Psoas muscle (tissue), 8 donors: ENCODE data around the gene SPATS2L. TPM values are rescaled to one million over a fixed set of nuclear protein-coding genes. Genes with fewer than 3 reads are reported as not detected.

Experiments used
- ATAC-seq, 4 donors: fragments of 200-7000 bp; cut with Tn5 transposase; one replicate each; pipeline ENCODE4 v1.9.1; 2020; ENCODE audit warnings: moderate library complexity in 3 of 4, mild to moderate bottlenecking in 2 of 4
- DNase-seq, 2 donors: peaks; one replicate each; pipeline ENCODE4 v3.0.0-alpha.2; 2020
- H3K27ac ChIP-seq: fragments of 200-600 bp; one replicate; pipeline ENCODE4 v1.8.0; 2022
- H3K27me3 ChIP-seq, 3 donors: fragments of 200-600 bp in 1 of 3; one replicate each; pipeline versions ENCODE4 v1.6.1 to v1.8.0; 2013 to 2022; ENCODE audit warnings: low read length in 2 of 3, mild to moderate bottlenecking in 2 of 3, moderate library complexity in 1 of 3; ENCODE audit not compliant: insufficient read depth in 3 of 3
- H3K36me3 ChIP-seq, 2 donors: fragments of 200-600 bp in 1 of 2; one replicate each; pipeline versions ENCODE4 v1.6.1 to v1.8.0; 2013 to 2022; ENCODE audit warnings: low read depth in 1 of 2, mild to moderate bottlenecking in 1 of 2, moderate library complexity in 1 of 2; ENCODE audit not compliant: insufficient read depth in 1 of 2
- H3K4me1 ChIP-seq: fragments of 200-600 bp; one replicate; pipeline ENCODE4 v1.8.0; 2022
- H3K4me3 ChIP-seq: fragments of 200-600 bp; one replicate; pipeline ENCODE4 v1.8.0; 2022; ENCODE audit warnings: mild to moderate bottlenecking
- H3K9me3 ChIP-seq: fragments of 200-600 bp; one replicate; pipeline ENCODE4 v1.8.0; 2022
- WGBS, 3 donors: extraction: QIAGEN DNeasy Blood & Tissue Kit; methylation state at CpG; one replicate each; pipeline versions ENCODE4 v1.1.6 to v1.1.7; 2013; 5-methylcytosine and 5-hydroxymethylcytosine counted together
- intact Hi-C, 2 donors: fragments of 100-400 bp; cut with DNase I; formaldehyde crosslinking; loops; one replicate each; pipeline versions ENCODE4 v1.11.0 to v1.14.2; 2022
- polyA plus RNA-seq, 3 donors: library from polyadenylated mRNA; stranded (reverse); fragments of 200-250 nt; gene quantifications; one replicate each; pipeline ENCODE4 v1.2.3, GENCODE V29; 2013
- total RNA-seq, 4 donors: library from RNA; stranded (reverse); fragmentation: NEBNext Ultra II Directional in 2 of 4; extraction: Animal tissue kit (Norgen Biotek cat#: 25700) in 2 of 4; gene quantifications; one replicate each; pipeline versions ENCODE4 v1.2.1 to v1.2.4, GENCODE V29; 2021 to 2023
- TF ChIP-seq, protein P1 (sequence below): fragments of 200-600 bp; IDR thresholded peaks from one replicate; pipeline ENCODE4 v1.8.0; 2022; ENCODE audit warnings: antibody characterized with exemption
- donor health status: healthy with polysubstance abuse.
- donor health status: DM: no; HTN: no; CAD: no; lungs with moderate emphysema.
- donor health status: Bipolar disorder and iron deficiency.
- donor health status: healthy.
- donor health status: DM: yes; HTN: yes; CAD: no.
- donor health status: DM: no; HTN: no; CAD: no.
- donor health status: DM: no; HTN: no; CAD: no.
- donor health status: DM: yes; HTN: yes; CAD: no.

The SPATS2L gene
- total and polyA plus RNA-seq, 7 donors: 34.2 to 286 (median 60.2) TPM

DNA sequence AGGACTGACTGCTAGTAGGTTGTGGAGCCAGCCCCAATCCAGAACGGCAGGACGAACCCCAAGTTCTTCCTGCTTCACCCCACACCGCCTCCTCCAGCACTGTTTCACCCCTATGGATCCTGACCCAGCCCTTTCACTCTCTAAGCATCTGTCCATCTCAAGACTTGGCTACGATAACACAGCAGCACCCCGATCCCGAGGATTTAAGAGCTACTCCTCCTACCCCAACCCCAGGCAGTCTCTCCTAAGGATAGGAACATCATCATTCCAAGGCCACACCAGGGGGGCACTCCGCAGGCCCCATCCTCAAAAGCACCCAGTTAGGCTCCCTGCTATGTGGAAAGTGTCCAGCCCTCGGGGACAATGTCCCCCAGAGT lies 202.7 kb downstream of the SPATS2L start:
- H3K4me3 ChIP-seq: peak overlapping the region; percentile 66
- H3K4me1 ChIP-seq: no peaks in the 10 kb centered on the region
- no peaks in the 10 kb centered on the region for H3K9me3 ChIP-seq
- no peaks in the 10 kb centered on the region for H3K27me3 ChIP-seq
- ATAC-seq (peak in 1 of 4 donors; percentile 31), DNase-seq (no peak)
- peak overlapping the region; percentile 59 for H3K27ac ChIP-seq
- TF ChIP-seq, protein P1, sequence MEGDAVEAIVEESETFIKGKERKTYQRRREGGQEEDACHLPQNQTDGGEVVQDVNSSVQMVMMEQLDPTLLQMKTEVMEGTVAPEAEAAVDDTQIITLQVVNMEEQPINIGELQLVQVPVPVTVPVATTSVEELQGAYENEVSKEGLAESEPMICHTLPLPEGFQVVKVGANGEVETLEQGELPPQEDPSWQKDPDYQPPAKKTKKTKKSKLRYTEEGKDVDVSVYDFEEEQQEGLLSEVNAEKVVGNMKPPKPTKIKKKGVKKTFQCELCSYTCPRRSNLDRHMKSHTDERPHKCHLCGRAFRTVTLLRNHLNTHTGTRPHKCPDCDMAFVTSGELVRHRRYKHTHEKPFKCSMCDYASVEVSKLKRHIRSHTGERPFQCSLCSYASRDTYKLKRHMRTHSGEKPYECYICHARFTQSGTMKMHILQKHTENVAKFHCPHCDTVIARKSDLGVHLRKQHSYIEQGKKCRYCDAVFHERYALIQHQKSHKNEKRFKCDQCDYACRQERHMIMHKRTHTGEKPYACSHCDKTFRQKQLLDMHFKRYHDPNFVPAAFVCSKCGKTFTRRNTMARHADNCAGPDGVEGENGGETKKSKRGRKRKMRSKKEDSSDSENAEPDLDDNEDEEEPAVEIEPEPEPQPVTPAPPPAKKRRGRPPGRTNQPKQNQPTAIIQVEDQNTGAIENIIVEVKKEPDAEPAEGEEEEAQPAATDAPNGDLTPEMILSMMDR: no peak
- 17 to 37% (median 26%) methylated on average over 7 to 8 of the region's 8 CpGs for WGBS, 3 donors
- intact Hi-C loops: no loop called here
- H3K36me3 ChIP-seq: peaks cover 2 to 20% of the 10 kb centered on the region in 2 donors

DNA sequence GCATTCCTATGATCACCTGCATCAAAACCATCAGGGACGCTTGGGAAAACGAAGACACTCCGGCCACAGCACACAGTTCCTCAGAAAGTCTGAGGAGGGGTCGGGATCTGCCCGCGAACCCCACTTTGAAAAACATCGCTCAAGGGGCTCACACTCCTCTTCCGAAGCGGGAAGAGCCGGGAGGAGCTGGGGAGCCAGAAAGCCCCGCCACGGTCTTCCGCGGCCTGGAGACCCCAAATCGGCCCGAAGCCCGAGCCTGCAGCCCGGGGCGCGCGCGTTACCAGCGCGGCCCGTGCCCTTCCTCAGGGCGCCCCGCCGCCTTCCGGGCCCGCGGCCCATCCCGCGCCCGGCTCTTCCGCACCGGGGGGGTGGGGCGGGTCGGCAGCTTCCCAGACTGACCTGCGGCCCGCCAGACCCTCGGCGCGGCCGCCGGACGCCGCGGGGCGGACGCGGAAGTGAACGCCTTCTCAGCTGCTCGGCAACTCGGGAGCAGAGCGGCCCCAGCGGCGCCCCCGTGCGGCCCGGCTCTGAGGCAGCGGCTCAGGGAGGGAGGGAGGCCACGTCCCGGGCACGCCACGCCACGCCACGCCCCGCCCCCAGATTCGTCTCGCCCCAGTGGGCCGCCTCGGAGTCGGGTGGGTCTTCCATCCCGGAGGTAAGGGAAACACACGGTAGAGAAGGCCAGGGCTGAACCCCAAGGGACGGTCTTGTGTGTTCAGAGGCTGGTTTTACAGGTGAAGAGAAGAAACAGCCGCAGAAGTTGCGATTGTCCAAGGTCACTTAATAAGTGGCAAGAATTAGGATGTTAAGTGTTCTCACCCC lies 203.3 kb downstream of the SPATS2L start, which contains the start of gene KCTD18:
Gene KCTD18 (minus strand): TSS at position 457 of the 822 bp plus-strand sequence. CDS start 3,052 bp downstream, outside the sequence.
- Histone ChIP-seq H3K36me3 (peaks cover 2 to 14% of the 10 kb centered on the region in 2 donors), H3K9me3 (no peaks in the 10 kb centered on the region), H3K4me3 (peak within 1 kb of the TSS; percentile 66), H3K27ac (peak within 1 kb of the TSS; percentile 59), H3K4me1 (no peaks in the 10 kb centered on the region), H3K27me3 (no peaks in the 10 kb centered on the region)
- intact Hi-C loops: no loop called here
- 0% methylated on average over 51 to 78 of the region's 78 CpGs for WGBS, 3 donors
- DNase-seq (peak; percentile 94 to 97), ATAC-seq (peak; percentile 98 to 100 (median 99))
- TF ChIP-seq, protein P1: peak; percentile 77

DNA sequence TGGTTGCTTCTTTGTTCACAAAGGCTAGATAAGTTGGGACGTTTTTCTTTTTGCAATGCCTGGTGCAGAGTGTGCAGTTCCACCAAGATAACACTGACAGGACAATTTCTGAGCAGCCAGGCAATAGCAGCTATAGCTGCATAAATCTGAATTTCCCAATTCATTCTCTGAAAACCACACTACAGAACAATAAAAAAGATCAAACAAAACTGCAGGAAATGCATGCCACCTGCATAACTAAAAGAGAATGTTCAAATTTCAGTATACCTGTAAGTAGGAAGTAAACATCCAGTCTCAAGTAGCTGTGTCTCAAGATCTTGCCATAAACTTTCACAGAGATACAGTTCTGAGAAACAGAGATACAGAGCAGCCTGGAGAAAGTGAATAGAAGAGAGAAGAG lies 208.7 kb downstream of the SPATS2L start:
- Histone ChIP-seq H3K27me3 (peaks cover 0 to 4% (median 0%) of the 10 kb centered on the region in 3 donors), H3K27ac (no peak overlapping the region), H3K36me3 (no peaks in the 10 kb centered on the region), H3K4me1 (no peaks in the 10 kb centered on the region), H3K9me3 (no peaks in the 10 kb centered on the region), H3K4me3 (no peak overlapping the region)
- 15 to 31% (median 26%) methylated on average over 1 of the region's 1 CpG for WGBS, 3 donors
- TF ChIP-seq, protein P1: no peak
- no peak for DNase-seq
- intact Hi-C loops: no loop called here
- no peak for ATAC-seq

DNA sequence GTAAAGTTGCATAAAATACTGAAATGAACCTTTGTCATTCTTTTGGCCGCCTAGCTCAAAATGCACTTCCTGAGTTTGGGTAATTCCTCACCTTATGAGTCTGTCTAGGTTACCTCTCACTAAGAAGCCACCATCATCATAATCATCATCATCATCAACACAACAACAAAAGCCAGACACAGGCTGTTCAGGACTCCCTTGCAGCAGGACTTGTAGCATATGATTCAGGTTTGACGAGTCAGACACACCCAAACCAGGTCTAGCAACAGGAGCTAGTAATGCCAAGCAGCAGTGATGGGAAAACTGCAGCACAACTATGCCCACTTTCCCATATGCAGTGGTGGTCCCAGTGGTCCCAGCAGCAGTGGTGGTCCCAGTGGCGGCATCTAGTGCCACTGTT lies 216.7 kb downstream of the SPATS2L start:
- WGBS, 3 donors: 74 to 80% (median 75%) methylated on average over 3 of the region's 3 CpGs
- H3K27me3 ChIP-seq: peaks cover 0 to 8% (median 3%) of the 10 kb centered on the region in 3 donors
- TF ChIP-seq, protein P1: no peak
- no peak for ATAC-seq
- no peak for DNase-seq
- no peak overlapping the region for H3K27ac ChIP-seq
- H3K9me3 ChIP-seq: no peaks in the 10 kb centered on the region
- H3K4me3 ChIP-seq: no peak overlapping the region
- no peaks in the 10 kb centered on the region for H3K36me3 ChIP-seq
- intact Hi-C loops: no loop called here
- peaks cover 7% of the 10 kb centered on the region for H3K4me1 ChIP-seq
